M059J (cell line): ENCODE measurements around the gene FAR1. TPM values are rescaled to one million over a fixed set of nuclear protein-coding genes. Genes with fewer than 3 reads are reported as not detected.

Experiments
- DNase-seq: peaks from one replicate; pipeline ENCODE4 v3.0.0-alpha.2; 2012; ENCODE audit warnings: low read depth
- total RNA-seq: library from RNA; depleted of rRNA; stranded (reverse); fragments of >200 nt; shearing (Covaris generic); gene quantifications from 2 replicates; pipeline ENCODE4 v1.2.3, GENCODE V29; 2014

FAR1 gene
- total RNA-seq, 1 experiment from 2014 or later: 35.6 TPM

DNA sequence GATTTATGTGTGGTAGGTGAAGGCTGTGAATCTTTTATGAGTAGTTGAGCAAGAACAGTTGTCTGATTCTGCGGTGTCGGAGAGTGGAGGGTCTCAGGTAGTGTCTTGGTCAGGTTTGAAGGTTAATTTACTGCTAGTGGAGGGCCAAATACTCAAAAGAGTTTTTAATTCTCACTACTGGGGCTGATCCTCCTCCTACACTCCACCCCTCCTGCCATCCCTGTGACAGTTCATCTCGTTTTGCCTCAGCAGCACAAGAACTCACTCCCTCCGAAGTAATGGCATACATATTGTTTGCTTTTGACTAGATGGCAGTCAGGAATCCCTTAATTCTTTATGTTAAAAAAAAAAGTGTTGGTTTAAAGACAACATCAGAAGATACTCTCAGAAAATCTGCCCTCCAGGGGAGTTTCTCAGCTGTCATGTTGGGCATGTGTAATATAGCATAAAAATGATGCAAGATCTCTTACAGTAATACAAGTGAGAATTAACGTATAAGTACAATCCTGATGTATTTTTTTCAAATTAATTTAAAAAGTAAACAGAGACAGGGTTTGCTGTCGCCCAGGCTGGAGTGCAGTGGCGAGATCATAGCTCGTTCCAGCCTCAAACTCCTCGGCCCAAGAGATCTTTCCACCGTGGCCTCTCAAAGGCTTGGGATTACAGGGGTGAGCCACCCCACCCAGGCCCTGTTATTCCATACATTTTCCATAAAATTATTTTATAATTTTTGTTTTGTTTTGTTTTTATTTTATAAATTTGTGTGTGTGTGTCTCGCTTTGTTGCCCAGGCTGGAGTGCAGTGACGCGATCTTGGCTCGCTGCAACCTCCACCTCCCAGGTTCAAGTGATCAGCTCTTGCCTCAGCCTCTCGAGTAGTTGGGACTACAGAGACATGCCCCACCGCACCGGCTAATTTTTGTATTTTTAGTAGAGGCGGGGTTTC lies 1.3 kb downstream of the FAR1 start:
- DNase-seq: no peak

DNA sequence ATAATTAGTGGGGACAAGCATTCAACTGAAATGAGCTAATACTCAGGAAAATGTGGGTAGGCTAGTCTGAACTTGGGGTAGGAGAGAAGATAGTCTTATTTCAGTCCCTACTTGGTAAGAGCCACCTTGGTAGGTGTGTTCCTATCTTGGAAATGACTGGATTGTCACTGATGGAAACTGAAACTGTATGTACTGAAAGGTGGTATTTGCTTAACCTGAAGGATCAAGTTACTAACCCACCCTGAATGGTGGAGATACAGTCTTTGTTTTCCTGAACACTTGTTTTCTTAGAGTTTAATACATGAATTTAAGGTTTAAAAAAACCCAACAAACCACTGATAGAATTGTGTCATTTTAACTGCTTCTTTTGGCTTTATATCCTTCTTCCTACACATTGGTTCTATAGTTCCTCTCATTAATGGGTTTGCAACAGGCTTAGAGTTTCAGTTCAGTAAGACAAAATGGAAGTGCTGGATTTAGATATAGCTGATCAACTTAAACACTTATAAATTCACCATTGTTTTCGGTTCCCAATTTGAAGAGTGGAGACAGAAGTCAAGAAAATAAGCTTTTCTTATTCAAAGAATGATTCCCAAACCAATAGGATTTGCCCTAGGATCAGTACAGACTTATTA lies 4.2 kb downstream of the FAR1 start:
- no peak for DNase-seq

DNA sequence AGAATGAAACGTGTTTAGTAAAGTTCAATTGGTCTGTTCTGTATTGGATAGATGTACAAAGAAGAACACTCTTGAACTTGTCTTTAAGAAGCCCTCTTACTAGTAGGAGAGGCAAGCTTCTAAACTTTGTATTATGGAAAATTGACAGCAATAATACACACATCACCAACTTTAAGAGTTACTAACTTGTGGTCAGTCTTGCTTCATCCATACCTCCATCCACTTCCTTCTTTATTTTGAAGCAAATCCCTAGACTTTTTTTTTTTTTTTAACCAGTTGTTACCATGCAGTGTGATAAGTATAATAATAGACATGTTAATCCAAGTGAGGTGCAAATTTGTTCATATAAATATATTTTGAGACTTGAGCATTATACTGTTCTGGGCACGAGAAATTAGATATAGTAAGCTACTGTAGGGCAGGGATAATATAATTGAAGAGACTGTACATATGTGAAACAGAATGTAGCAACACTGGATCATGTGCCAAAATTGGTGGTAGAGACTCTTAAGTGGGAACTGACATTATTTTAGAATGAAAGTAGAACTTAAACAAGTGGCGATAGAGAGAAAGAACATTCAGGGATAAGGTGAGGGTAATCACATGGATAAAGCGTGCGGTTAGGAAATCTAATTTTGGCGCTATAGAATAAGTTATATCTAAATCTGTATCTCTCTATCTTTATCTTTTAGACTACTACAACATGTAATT lies 6.5 kb downstream of the FAR1 start:
- DNase-seq: no peak

DNA sequence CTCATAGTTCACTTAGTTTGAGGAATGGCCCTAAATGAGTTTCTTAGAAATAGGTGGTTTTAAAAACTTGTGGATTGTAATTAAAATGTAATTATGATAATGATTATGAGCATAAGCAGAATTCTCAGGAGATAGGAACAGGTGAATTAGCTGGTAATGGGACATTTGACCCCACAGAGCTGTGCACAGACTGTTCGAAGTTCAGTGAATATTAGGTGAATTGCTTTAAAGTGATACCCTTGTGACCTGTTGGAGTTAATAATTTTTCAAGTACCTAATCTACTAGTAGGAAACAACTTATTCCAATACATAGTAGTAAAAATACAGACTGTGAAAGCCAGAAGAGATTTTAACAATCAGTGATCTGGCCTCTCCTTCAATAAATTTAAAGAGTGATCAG lies 8.1 kb downstream of the FAR1 start:
- no peak for DNase-seq

DNA sequence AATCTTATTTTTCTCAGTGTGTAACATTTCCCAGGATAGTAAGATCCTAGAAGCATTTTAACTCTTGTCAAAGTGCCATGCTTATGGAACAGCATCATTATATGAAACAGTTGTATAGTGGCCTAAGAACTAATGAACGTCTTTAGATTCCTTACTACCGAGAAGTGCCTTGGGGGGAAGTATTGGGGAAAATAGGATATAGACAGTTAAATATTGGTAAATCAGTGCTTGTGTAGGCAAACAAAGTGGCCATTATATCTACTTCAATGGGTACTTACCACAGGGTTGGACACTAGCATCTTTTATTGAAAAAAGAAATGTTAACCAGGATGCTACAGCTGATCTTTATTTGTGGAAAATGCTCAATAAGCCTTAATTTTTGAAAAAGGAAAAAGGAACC lies 11.3 kb downstream of the FAR1 start:
- DNase-seq: no peak

DNA sequence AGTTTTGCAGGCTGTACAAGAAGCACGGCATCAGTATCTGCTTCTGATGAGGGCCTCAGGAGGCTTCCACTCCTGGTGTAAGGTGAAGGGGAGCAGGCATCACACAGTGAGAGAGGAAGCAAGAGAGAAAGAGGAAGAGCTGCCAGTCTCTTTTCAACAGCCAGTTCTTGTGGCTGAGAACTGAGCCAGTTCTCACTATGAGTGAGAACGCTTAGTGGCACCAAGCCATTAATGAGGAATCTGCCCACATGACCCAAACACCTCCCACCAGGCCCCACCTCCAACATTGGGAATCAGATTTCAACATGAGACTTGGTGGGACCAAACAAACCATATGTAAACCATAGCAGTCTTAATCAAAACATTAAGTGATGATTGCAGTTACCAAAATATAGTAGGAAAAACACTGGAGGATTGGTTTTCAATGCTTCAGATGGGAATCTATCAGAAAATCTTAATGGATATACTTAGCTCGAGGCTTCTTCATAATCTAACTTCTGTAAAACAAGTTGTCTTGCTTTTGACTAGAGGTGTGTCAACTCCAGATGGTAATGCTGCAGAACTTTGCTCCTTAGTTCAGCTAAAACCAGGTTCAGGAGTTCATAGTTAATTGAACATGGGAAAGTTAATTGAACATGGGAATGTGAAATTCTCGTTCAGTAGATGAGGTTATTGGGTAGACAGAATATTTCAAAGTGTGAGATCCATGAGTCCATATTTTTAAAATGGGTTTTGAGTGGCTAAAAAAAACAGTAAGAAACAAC lies 12.2 kb downstream of the FAR1 start:
- no peak for DNase-seq

DNA sequence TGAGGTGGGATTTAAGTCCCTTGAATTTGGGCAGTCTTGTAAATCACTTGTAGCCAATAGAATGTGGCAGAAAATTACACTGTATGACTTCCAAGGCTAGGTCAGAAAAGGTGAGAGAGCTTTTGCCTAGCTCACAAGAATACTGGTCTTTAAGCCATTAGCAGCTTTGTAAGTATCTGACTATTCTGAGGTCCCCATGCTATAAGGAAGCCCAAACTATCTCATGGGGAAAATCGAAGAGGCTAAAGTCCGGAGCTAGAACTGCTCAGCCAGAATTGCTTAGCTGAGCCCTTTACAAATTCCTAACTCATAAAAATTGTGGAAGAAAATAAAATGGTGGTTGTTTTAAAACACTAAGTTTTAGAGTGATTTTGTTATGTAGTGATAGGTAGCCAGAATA lies 13.0 kb downstream of the FAR1 start:
- DNase-seq: no peak

DNA sequence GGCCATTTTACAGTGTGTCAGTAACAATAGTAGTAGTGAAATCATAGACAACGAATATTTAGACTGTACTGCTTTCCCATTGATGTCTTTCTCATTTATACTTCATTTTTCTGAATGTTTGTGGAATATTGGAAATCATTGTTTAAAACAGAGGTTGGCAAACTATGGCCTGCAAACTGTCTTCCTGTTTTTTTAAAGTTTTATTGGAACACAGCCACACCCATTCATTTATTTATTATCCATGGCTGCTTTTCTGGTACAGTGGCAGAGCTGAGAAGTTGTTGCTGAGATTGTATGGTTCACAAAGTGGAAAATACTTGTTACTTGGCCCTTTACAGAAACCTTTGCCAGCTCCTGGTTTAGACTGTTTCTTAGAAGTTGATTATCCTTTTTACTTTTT lies 13.7 kb downstream of the FAR1 start:
- no peak for DNase-seq

DNA sequence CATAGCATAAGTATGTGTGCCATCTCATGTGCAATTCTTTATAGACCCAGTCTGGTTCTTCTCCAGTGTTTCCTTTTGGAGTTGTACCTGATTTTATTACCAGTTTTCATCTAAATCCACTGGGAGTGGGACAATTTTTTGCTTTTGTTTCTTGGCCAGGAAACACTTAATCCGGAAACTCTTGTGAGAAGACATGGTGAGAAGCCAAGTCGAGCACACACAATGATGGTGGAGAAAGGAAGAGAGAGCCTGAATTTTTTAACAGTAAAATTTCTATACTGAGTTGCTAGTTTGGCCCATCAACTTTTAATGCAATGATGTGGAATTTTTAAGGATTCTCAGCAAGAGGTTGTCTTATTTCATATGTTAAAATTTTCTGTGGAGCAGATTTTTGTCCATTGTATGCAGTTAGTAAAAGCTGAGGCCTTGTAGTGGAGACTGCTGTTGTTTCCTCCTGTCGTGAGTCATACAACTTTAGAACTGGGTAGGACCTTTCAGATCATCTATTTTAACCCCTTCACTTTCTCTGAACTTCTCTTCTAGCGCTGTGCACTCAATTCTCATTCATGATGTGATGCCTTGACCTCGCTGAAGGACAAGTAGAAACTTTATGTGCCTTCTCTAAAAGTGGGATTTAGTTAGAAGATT lies 17.1 kb downstream of the FAR1 start:
- DNase-seq: no peak

DNA sequence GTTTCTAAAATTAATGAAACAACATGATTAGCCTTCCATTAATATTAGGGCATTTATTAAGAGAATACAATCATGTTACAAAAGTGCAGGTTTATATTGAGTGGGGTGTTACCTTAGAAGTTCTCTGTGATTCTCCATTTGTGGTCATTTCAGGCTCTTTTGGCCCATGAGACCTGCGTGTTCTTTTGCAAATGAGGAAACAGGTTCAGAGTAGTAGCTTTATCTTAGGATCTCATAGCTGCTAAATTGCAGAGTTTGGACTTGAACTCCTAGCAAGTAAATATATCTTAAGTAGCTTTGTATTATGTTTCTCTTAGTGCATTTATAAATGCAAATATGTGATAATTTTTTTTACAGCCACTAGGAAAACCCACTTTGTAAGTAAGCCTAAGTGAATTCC lies 18.3 kb downstream of the FAR1 start:
- no peak for DNase-seq

DNA sequence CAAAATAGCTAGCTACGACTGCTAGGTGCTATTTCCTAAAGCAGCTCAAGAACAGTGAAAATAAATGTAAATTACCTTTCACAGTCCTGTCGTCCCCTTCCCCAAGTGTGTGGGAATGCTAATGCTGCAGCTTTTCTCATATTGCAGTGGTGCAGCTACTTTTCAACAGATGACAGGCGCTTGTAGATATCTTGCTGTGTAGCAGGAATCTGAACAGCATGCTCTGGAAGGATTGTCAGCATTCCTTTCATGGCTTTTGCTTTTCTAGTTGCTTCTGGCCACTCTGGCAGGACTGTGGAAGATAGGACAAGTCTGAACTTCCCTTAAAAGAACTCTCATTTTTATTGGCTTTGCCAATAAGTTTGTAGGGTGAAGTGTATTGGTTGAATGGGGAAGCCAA lies 18.8 kb downstream of the FAR1 start:
- no peak for DNase-seq

DNA sequence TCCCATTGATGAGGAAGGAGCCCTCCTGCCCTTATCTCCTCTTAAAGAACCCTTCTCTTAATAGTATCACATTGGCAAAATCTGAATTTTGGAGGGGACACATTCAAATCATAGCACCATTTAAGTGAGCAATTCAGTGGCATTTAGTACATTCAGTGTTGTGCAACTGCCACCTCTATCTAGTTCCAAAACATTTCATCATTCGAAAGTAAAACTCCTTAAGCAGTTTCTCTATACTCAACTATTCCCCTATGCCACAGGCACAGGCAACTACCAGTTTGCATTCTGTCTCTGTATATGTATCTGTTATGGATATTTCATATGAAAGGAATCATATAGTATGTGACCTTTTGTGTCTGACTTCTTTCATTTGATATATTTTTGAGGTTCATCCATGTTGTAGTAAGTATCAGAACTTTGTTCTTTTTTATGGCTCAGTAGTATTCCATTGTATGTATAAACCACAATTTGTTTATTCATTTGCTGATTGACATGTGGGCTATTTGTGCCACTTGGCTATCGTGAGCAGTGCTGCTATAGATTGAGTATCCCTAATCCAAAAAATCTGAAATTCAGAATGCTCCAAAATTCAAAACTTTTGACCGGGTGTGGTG lies 22.9 kb downstream of the FAR1 start:
- no peak for DNase-seq

DNA sequence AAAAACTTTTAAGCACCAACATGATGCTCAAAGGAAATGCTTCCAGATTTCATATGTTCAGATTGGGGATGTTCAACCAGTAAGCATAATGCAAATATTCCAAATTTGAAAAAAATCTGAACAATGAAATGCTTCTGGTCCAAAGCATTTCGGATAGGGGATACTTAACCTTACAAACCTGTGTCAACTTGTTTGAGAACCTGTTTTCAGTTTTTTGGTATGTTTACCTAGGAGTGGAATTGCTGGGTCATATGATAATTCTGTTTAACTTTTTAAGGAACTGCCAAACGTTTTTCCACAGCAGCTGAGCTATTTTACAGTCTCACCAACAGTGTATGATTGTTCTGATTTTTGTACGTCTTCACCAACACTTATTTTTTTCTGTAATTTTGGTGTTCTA lies 23.7 kb downstream of the FAR1 start:
- DNase-seq: no peak

DNA sequence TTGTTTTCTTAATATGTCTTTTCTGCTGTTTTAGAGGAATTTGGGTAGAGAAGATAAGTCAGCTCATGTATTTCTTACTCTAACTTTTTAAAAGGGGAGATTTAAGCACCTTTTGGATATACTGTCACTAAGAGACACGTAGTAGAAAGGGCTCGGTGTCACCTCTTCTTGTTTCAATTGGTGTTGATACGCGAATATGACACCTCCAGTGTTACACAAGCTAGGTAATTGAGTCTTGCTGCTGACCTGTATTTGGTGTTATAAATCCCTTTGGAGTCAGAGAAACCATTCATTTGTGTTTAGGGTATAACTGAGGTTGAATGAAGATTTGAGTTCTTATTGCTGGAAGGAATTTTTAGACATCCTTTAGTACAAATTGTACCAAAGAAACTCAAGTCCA lies 25.6 kb downstream of the FAR1 start:
- no peak for DNase-seq

DNA sequence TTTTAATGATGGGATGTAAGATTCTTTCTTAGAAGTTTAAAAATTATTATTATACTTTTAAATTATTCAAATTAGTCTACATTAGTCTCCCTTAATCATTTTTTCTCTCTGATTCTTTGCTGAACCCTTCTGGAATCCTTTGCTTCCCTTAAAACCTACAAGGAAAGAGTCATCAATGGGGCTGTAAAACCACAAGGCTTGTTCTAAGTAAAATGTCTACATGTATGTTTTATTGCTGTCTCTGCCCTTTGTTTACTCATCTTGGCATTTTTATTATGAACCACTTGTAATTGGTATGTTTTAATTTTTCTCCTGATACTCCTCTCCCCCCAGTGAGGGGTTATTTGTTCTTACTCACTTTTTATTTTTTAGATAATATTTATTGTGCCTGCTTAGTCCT lies 27.4 kb downstream of the FAR1 start:
- no peak for DNase-seq

DNA sequence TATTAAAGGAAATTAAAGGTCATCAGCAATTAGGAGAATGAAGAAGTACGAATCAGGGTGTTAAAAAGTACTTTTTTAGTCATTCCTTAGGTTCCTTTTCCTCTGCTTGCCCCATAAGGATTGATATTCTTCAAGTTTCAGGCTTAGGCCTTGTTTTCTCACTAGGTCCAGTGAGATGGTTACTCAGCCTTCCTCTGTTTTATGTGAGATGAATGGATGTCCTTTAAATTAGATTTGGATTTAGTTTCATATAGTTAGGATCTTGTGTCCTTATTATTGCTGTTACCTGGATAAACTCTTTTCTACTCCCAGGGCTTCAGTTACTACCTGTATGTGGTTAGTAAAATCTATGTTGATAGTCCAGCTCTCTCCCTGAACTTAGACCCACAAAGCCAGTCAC lies 29.2 kb downstream of the FAR1 start:
- DNase-seq: no peak

DNA sequence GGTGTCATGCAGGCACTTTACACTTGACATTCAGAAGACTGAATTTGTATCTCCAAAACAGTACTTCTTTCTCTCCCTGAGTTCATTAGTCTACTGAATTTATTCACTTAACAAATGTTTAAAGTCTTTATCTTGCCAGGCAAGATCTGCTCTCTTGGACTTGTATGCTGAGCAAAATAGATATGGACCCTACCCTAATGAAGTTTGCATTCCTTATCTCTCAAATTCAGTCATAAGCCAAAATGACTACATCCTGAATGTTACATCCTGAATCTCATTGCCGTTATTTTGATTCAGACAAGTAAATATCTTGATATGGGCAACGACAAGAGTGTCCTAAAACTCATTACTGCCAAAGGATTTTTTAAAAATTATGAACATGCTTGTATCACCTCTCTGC lies 29.7 kb downstream of the FAR1 start:
- DNase-seq: no peak

DNA sequence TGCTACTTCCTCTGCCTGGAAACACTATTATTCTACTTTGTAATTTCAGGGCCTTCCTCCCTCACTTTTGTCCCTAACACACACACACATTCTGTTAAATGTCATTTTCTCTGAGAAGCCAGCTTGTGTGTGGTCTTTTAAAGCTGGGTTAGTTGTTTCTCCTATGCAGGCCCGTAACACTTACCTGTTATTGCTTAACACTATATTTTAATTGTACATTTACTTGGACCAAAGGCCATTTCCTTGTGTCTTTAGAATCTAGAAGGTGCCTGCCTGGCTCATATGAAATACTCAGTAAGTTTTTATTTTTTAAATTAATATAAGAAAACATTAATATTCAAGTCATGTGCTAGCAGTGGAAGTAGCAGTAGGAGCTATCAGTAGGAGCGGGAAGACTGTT lies 30.6 kb downstream of the FAR1 start:
- no peak for DNase-seq

DNA sequence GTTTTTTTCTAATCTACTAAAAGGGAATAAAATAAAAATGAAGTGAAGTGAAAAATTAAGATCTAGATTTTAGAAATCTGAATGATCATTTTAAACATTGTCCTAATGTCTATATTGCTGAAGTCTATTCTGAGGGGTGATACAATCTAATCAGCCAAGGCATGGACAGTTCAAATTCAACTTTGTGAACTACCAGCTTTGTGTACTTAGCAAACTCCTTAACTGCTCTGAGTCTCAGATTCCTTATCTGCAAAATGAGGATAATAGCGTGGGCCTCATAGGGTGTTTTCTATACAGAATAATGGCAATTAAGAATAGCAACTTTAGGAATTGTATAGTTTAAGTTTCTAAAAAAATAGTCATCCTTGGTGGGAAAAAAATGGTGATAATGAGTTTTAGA lies 31.4 kb downstream of the FAR1 start:
- no peak for DNase-seq

DNA sequence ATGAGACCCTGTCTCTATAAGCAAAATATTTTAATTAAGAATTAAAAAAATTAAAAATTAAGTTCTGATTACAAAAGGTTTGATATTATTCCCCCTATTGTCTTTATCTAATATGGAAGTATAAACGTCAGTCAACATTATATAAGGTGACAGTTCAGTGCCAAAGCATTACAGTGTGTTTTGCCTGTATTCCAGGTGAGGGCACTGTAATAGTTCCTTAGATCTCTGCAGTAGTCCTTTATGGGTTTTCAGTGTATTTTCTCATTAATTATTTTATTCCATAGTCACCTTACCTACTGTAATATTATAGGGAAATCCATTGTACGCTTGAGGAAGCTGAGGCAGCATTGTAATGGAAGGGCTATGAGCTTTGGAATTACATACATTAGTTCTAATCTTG lies 33.0 kb downstream of the FAR1 start:
- no peak for DNase-seq

DNA sequence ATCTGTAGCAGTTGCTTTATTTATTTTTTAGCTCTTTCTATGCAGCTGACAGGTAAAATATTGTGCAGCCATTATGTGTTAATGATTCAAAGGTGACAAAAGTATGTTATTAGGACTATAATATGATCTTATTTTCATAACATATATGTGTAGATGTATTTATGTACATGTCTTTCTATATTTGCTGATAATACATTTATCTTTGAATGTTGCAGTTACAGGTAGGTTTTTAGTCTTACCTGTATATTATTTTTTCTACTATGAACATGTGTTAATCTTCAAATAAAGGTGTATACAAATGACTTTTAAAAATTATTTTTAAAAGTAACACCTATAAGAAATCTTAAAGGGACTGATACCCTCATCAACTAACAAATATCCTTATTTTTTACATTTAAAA lies 33.6 kb downstream of the FAR1 start:
- DNase-seq: no peak
